Activated CD4-positive, alpha-beta T cell treated with anti-CD3 and anti-CD28 coated beads for 1 hour (primary cell): ENCODE results near the gene SIVA1.
A peak's percentile ranks its signal among the peaks of the same experiment; 100 is the strongest.

ENCODE experiments used
- DNase-seq: peaks from one replicate; pipeline ENCODE4 v3.0.0-alpha.2; 2020

SIVA1 gene

GRCh38 chr14:104751539-104752422 lies 1.2 kb upstream of the SIVA1 start:
- DNase-seq = peak; percentile 17

GRCh38 chr14:104752423-104752734 lies 568 bp upstream of the SIVA1 start:
- no peak for DNase-seq

- no peak for DNase-seq
Measured at GRCh38 chr14:104753528-104754212, 723 bp downstream of the SIVA1 start.

- DNase-seq = no peak
Measured at GRCh38 chr14:104754213-104754851, 1.4 kb downstream of the SIVA1 start.

GRCh38 chr14:104755621-104756020 lies 2.7 kb downstream of the SIVA1 start:
- DNase-seq = no peak

GRCh38 chr14:104756477-104757237 lies 3.7 kb downstream of the SIVA1 start:
- DNase-seq = no peak

GRCh38 chr14:104757238-104757585 lies 4.3 kb downstream of the SIVA1 start:
- DNase-seq = no peak

GRCh38 chr14:104757681-104758392 lies 4.9 kb downstream of the SIVA1 start:
- DNase-seq = no peak

GRCh38 chr14:104758981-104759969 lies 6.3 kb downstream of the SIVA1 start:
- DNase-seq = no peak

GRCh38 chr14:104765517-104765916 lies 12.6 kb downstream of the SIVA1 start:
- DNase-seq = no peak

GRCh38 chr14:104766256-104766862 lies 13.4 kb downstream of the SIVA1 start:
- no peak for DNase-seq

GRCh38 chr14:104766863-104767633 lies 14.1 kb downstream of the SIVA1 start:
- DNase-seq = no peak

GRCh38 chr14:104767634-104767918 lies 14.6 kb downstream of the SIVA1 start:
- DNase-seq = no peak

- peak; percentile 87 for DNase-seq
Measured at GRCh38 chr14:104768437-104769323, 15.7 kb downstream of the SIVA1 start.

GRCh38 chr14:104769324-104770071 lies 16.6 kb downstream of the SIVA1 start:
- no peak for DNase-seq

GRCh38 chr14:104770072-104770579 lies 17.2 kb downstream of the SIVA1 start:
- no peak for DNase-seq

- DNase-seq = no peak
Measured at GRCh38 chr14:104770851-104771272, 17.9 kb downstream of the SIVA1 start.

- DNase-seq = no peak
Measured at GRCh38 chr14:104771374-104771773, 18.4 kb downstream of the SIVA1 start.
